Sigmoid colon (tissue), 4 donors: ENCODE data around the gene OXLD1.

Experiments
- CTCF ChIP-seq, 4 experiments: fragments of 450-650 bp in 3 of 4; fragments of 200-600 bp in 1 of 4; IDR thresholded peaks; one replicate each; pipeline ENCODE4 v1.5.1; 2016 to 2019; ENCODE audit warnings: antibody characterized with exemption in 4 of 4, mild to moderate bottlenecking in 3 of 4, moderate library complexity in 2 of 4
- EP300 ChIP-seq, 4 donors: sonication (generic); formaldehyde crosslinking; IDR thresholded peaks; one replicate each; pipeline ENCODE4 v1.6.1; 2017; ENCODE audit warnings: antibody characterized with exemption in 4 of 4
- POLR2AphosphoS5 ChIP-seq, 4 donors: sonication (generic); formaldehyde crosslinking; IDR thresholded peaks; one replicate each; pipeline ENCODE4 v1.6.1; 2017; ENCODE audit warnings: antibody characterized with exemption in 4 of 4

- no peak for TF ChIP-seq CTCF (IDR thresholded peaks at IDR 0.05)
- TF ChIP-seq POLR2AphosphoS5 (IDR thresholded peaks at IDR 0.05): no peak
- no peak for TF ChIP-seq EP300 (IDR thresholded peaks at IDR 0.05)
Observed at GRCh38 chr17:81615401-81615930, 50.9 kb downstream of the OXLD1 start.
